ENCODE measurements around the gene ATP1B4.

ATP1B4 gene

GRCh38 chrX:120350450-120351138 lies 11.3 kb upstream of the ATP1B4 start:
- Histone ChIP-seq H3K9ac (ENCODE audit: low read depth, low read length) (no peak overlapping the region), H3K4me3 (ENCODE audit: low read depth, low read length) (no peak overlapping the region), H3K9me3 (ENCODE audit: control insufficient read depth, insufficient read depth, low read length) (no peaks in the 10 kb centered on the region), H3K36me3 (ENCODE audit: control insufficient read depth, insufficient read depth, low read length) (no peaks in the 10 kb centered on the region), H3K4me1 (ENCODE audit: control insufficient read depth, insufficient read depth, low read length) (no peaks in the 10 kb centered on the region), H3K27me3 (ENCODE audit: control insufficient read depth, insufficient read depth, low read length) (no peaks in the 10 kb centered on the region)

- H3K4me1 ChIP-seq (ENCODE audit: control insufficient read depth, insufficient read depth, low read length) = no peaks in the 10 kb centered on the region
- no peaks in the 10 kb centered on the region for H3K36me3 ChIP-seq (ENCODE audit: control insufficient read depth, insufficient read depth, low read length)
- H3K27me3 ChIP-seq (ENCODE audit: control insufficient read depth, insufficient read depth, low read length) = no peaks in the 10 kb centered on the region
- no peaks in the 10 kb centered on the region for H3K9me3 ChIP-seq (ENCODE audit: control insufficient read depth, insufficient read depth, low read length)
- H3K9ac ChIP-seq (ENCODE audit: low read depth, low read length) = no peak overlapping the region
- no peak overlapping the region for H3K4me3 ChIP-seq (ENCODE audit: low read depth, low read length)
Measured at GRCh38 chrX:120356084-120356483, 5.8 kb upstream of the ATP1B4 start.

- H3K9me3 ChIP-seq (ENCODE audit: control insufficient read depth, insufficient read depth, low read length) = no peaks in the 10 kb centered on the region
- H3K4me3 ChIP-seq (ENCODE audit: low read depth, low read length) = no peak overlapping the region
- no peaks in the 10 kb centered on the region for H3K36me3 ChIP-seq (ENCODE audit: control insufficient read depth, insufficient read depth, low read length)
- no peak overlapping the region for H3K9ac ChIP-seq (ENCODE audit: low read depth, low read length)
- no peaks in the 10 kb centered on the region for H3K4me1 ChIP-seq (ENCODE audit: control insufficient read depth, insufficient read depth, low read length)
- H3K27me3 ChIP-seq (ENCODE audit: control insufficient read depth, insufficient read depth, low read length) = no peaks in the 10 kb centered on the region
Measured at GRCh38 chrX:120357186-120357585, 4.7 kb upstream of the ATP1B4 start.

- no peaks in the 10 kb centered on the region for H3K4me1 ChIP-seq (ENCODE audit: control insufficient read depth, insufficient read depth, low read length)
- H3K27me3 ChIP-seq (ENCODE audit: control insufficient read depth, insufficient read depth, low read length) = no peaks in the 10 kb centered on the region
- H3K9ac ChIP-seq (ENCODE audit: low read depth, low read length) = no peak overlapping the region
- H3K4me3 ChIP-seq (ENCODE audit: low read depth, low read length) = no peak overlapping the region
- no peaks in the 10 kb centered on the region for H3K9me3 ChIP-seq (ENCODE audit: control insufficient read depth, insufficient read depth, low read length)
- H3K36me3 ChIP-seq (ENCODE audit: control insufficient read depth, insufficient read depth, low read length) = no peaks in the 10 kb centered on the region
Measured at GRCh38 chrX:120358737-120359456, 3.0 kb upstream of the ATP1B4 start.

GRCh38 chrX:120365320-120365719 lies 3.4 kb downstream of the ATP1B4 start:
- no peaks in the 10 kb centered on the region for H3K9me3 ChIP-seq (ENCODE audit: control insufficient read depth, insufficient read depth, low read length)
- no peak overlapping the region for H3K4me3 ChIP-seq (ENCODE audit: low read depth, low read length)
- no peak overlapping the region for H3K9ac ChIP-seq (ENCODE audit: low read depth, low read length)
- H3K27me3 ChIP-seq (ENCODE audit: control insufficient read depth, insufficient read depth, low read length) = peaks cover 2% of the 10 kb centered on the region
- no peaks in the 10 kb centered on the region for H3K4me1 ChIP-seq (ENCODE audit: control insufficient read depth, insufficient read depth, low read length)
- H3K36me3 ChIP-seq (ENCODE audit: control insufficient read depth, insufficient read depth, low read length) = no peaks in the 10 kb centered on the region

- H3K4me1 ChIP-seq (ENCODE audit: control insufficient read depth, insufficient read depth, low read length) = no peaks in the 10 kb centered on the region
- no peaks in the 10 kb centered on the region for H3K36me3 ChIP-seq (ENCODE audit: control insufficient read depth, insufficient read depth, low read length)
- no peaks in the 10 kb centered on the region for H3K9me3 ChIP-seq (ENCODE audit: control insufficient read depth, insufficient read depth, low read length)
Measured at GRCh38 chrX:120365968-120366367, 4.1 kb downstream of the ATP1B4 start.

GRCh38 chrX:120366794-120367193 lies 4.9 kb downstream of the ATP1B4 start:
- Histone ChIP-seq H3K9ac (ENCODE audit: low read depth, low read length) (no peak overlapping the region), H3K4me3 (ENCODE audit: low read depth, low read length) (no peak overlapping the region), H3K4me1 (ENCODE audit: control insufficient read depth, insufficient read depth, low read length) (no peaks in the 10 kb centered on the region), H3K27me3 (ENCODE audit: control insufficient read depth, insufficient read depth, low read length) (peaks cover 2% of the 10 kb centered on the region), H3K9me3 (ENCODE audit: control insufficient read depth, insufficient read depth, low read length) (no peaks in the 10 kb centered on the region), H3K36me3 (ENCODE audit: control insufficient read depth, insufficient read depth, low read length) (no peaks in the 10 kb centered on the region)

More at GRCh38 chrX:120365968-120366367, 4.1 kb downstream of the ATP1B4 start:
- H3K27me3 ChIP-seq (ENCODE audit: control insufficient read depth, insufficient read depth, low read length) = peaks cover 2% of the 10 kb centered on the region
- no peak overlapping the region for H3K9ac ChIP-seq (ENCODE audit: low read depth, low read length)
- H3K4me3 ChIP-seq (ENCODE audit: low read depth, low read length) = no peak overlapping the region

GRCh38 chrX:120367402-120368109 lies 5.7 kb downstream of the ATP1B4 start:
- H3K4me3 ChIP-seq (ENCODE audit: low read depth, low read length) = no peak overlapping the region
- peaks cover 2% of the 10 kb centered on the region for H3K27me3 ChIP-seq (ENCODE audit: control insufficient read depth, insufficient read depth, low read length)
- H3K9me3 ChIP-seq (ENCODE audit: control insufficient read depth, insufficient read depth, low read length) = no peaks in the 10 kb centered on the region
- H3K36me3 ChIP-seq (ENCODE audit: control insufficient read depth, insufficient read depth, low read length) = no peaks in the 10 kb centered on the region
- H3K4me1 ChIP-seq (ENCODE audit: control insufficient read depth, insufficient read depth, low read length) = no peaks in the 10 kb centered on the region
- H3K9ac ChIP-seq (ENCODE audit: low read depth, low read length) = no peak overlapping the region

- H3K4me3 ChIP-seq (ENCODE audit: low read depth, low read length) = no peak overlapping the region
- no peaks in the 10 kb centered on the region for H3K27me3 ChIP-seq (ENCODE audit: control insufficient read depth, insufficient read depth, low read length)
- H3K9ac ChIP-seq (ENCODE audit: low read depth, low read length) = no peak overlapping the region
- no peaks in the 10 kb centered on the region for H3K9me3 ChIP-seq (ENCODE audit: control insufficient read depth, insufficient read depth, low read length)
- H3K4me1 ChIP-seq (ENCODE audit: control insufficient read depth, insufficient read depth, low read length) = peaks cover 7% of the 10 kb centered on the region
- no peaks in the 10 kb centered on the region for H3K36me3 ChIP-seq (ENCODE audit: control insufficient read depth, insufficient read depth, low read length)
Measured at GRCh38 chrX:120372667-120373370, 10.9 kb downstream of the ATP1B4 start.

GRCh38 chrX:120377179-120377578 lies 15.3 kb downstream of the ATP1B4 start:
- no peaks in the 10 kb centered on the region for H3K36me3 ChIP-seq (ENCODE audit: control insufficient read depth, insufficient read depth, low read length)
- no peak overlapping the region for H3K9ac ChIP-seq (ENCODE audit: low read depth, low read length)
- H3K4me1 ChIP-seq (ENCODE audit: control insufficient read depth, insufficient read depth, low read length) = peaks cover 11% of the 10 kb centered on the region
- H3K27me3 ChIP-seq (ENCODE audit: control insufficient read depth, insufficient read depth, low read length) = no peaks in the 10 kb centered on the region
- no peaks in the 10 kb centered on the region for H3K9me3 ChIP-seq (ENCODE audit: control insufficient read depth, insufficient read depth, low read length)
- H3K4me3 ChIP-seq (ENCODE audit: low read depth, low read length) = no peak overlapping the region

- peaks cover 11% of the 10 kb centered on the region for H3K4me1 ChIP-seq (ENCODE audit: control insufficient read depth, insufficient read depth, low read length)
- H3K9me3 ChIP-seq (ENCODE audit: control insufficient read depth, insufficient read depth, low read length) = no peaks in the 10 kb centered on the region
- H3K4me3 ChIP-seq (ENCODE audit: low read depth, low read length) = no peak overlapping the region
- no peaks in the 10 kb centered on the region for H3K36me3 ChIP-seq (ENCODE audit: control insufficient read depth, insufficient read depth, low read length)
- H3K9ac ChIP-seq (ENCODE audit: low read depth, low read length) = no peak overlapping the region
- no peaks in the 10 kb centered on the region for H3K27me3 ChIP-seq (ENCODE audit: control insufficient read depth, insufficient read depth, low read length)
Measured at GRCh38 chrX:120377715-120378114, 15.8 kb downstream of the ATP1B4 start.

All from iPS-15b (cell line).